Esophagus muscularis mucosa (tissue), 4 donors: Measurements from ENCODE around the gene EPAS1.

ENCODE experiments used
- EP300 ChIP-seq: sonication (generic); formaldehyde crosslinking; IDR thresholded peaks from one replicate; pipeline ENCODE4 v1.6.1; 2017; ENCODE audit warnings: antibody characterized with exemption
- POLR2A ChIP-seq: fragments of 450-650 bp; IDR thresholded peaks from one replicate; pipeline ENCODE4 v1.6.1; 2017; ENCODE audit warnings: antibody characterized with exemption, moderate library complexity, mild to moderate bottlenecking, low read depth
- POLR2AphosphoS5 ChIP-seq, 2 donors: sonication (generic); formaldehyde crosslinking; IDR thresholded peaks; one replicate each; pipeline ENCODE4 v1.6.1; 2017; ENCODE audit warnings: antibody characterized with exemption in 2 of 2
- TF ChIP-seq, protein P1 (sequence below), 3 experiments: fragments of 200-600 bp in 2 of 3; fragments of 450-650 bp in 1 of 3; sonication (generic) in 2 of 3; IDR thresholded peaks; one replicate each; pipeline ENCODE4 v1.5.1; 2017 to 2019; ENCODE audit warnings: antibody characterized with exemption in 3 of 3, mild to moderate bottlenecking in 2 of 3, moderate library complexity in 1 of 3

DNA sequence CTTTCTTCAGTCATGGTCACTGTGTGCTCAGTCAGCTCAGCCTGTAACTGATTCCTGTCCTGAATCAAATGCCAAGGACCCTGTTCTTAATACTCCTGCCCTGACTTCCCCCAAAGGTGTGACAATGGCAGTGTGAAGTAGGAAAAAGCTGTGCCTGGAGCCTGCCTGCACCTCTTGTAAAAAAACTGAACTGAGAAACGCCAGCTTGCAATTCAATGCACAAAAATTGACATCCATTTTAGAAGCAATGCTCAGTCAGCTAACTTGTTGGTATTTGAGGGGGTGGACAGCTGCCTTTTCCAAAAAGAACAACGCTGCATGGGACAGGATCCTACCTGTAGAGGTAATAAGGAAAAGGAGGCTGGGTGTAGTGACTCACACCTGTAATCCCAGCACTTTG is 115.9 kb downstream of the EPAS1 start:
- TF ChIP-seq, protein P1, sequence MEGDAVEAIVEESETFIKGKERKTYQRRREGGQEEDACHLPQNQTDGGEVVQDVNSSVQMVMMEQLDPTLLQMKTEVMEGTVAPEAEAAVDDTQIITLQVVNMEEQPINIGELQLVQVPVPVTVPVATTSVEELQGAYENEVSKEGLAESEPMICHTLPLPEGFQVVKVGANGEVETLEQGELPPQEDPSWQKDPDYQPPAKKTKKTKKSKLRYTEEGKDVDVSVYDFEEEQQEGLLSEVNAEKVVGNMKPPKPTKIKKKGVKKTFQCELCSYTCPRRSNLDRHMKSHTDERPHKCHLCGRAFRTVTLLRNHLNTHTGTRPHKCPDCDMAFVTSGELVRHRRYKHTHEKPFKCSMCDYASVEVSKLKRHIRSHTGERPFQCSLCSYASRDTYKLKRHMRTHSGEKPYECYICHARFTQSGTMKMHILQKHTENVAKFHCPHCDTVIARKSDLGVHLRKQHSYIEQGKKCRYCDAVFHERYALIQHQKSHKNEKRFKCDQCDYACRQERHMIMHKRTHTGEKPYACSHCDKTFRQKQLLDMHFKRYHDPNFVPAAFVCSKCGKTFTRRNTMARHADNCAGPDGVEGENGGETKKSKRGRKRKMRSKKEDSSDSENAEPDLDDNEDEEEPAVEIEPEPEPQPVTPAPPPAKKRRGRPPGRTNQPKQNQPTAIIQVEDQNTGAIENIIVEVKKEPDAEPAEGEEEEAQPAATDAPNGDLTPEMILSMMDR (IDR thresholded peaks at IDR 0.05) = no peak
- TF ChIP-seq EP300 (no peak), POLR2A (no peak), POLR2AphosphoS5 (IDR thresholded peaks at IDR 0.05) (no peak)
